SK-N-SH (cell line): ENCODE data around the gene WRAP73. TPM values are rescaled to one million over a fixed set of nuclear protein-coding genes. Genes with fewer than 3 reads are reported as not detected.

Experiments used
- CTCF ChIA-PET: fragments of 300-600, 350-600 bp; formaldehyde crosslinking; extraction: SDS; loops from one replicate; lab custom pipeline; 2021; lab: Yijun Ruan, JAX
- POLR2A ChIA-PET: fragments of 350-600 bp; sonication (Branson Sonifier 250); formaldehyde crosslinking; extraction: SDS; loops from one replicate; lab custom pipeline; 2020; ENCODE audit warnings: antibody characterized with exemption, inconsistent platforms; lab: Yijun Ruan, JAX
- DNase-seq: peaks from one replicate; pipeline ENCODE4 v3.0.0; 2012
- H2AFZ ChIP-seq: fragments of 200-600 bp; sonication (generic); 2 replicates; pipeline ENCODE4 v1.8.1; 2016; ENCODE audit warnings: antibody characterized with exemption, mild to moderate bottlenecking, low read depth
- H3F3A ChIP-seq: fragments of 200-600 bp; sonication (generic); replicated peaks from 2 replicates; pipeline ENCODE3; 2016; ENCODE audit warnings: antibody characterized with exemption, mild to moderate bottlenecking; ENCODE audit not compliant: insufficient read depth
- H3K27ac ChIP-seq, 2 experiments: fragments of 200-500 bp in 1 of 2; fragments of 200-600 bp in 1 of 2; sonication (Bioruptor generic) in 1 of 2; sonication (generic), shearing (Covaris generic) in 1 of 2; 2 replicates each; pipeline versions ENCODE4 v1.5.1 to v1.6.1; 2014 to 2016; ENCODE audit warnings: low read depth in 2 of 2, inconsistent platforms in 1 of 2, low read length in 1 of 2, mild to moderate bottlenecking in 1 of 2, mixed read lengths in 1 of 2
- H3K27me3 ChIP-seq: fragments of 200-600 bp; sonication (generic), shearing (Covaris generic); 2 replicates; pipeline ENCODE4 v1.6.1; 2016; ENCODE audit warnings: mixed run types; ENCODE audit not compliant: insufficient read depth
- H3K36me3 ChIP-seq, 2 experiments: fragments of 200-500 bp in 1 of 2; fragments of 200-600 bp in 1 of 2; sonication (Bioruptor generic) in 1 of 2; sonication (generic) in 1 of 2; replicated peaks in 1 of 2; 2 replicates each; pipeline versions ENCODE3 to v1.5.1; 2014 to 2016; ENCODE audit warnings: low read length in 1 of 2, mild to moderate bottlenecking in 1 of 2; ENCODE audit not compliant: insufficient read depth in 2 of 2, control insufficient read depth in 1 of 2
- H3K4me1 ChIP-seq, 2 experiments: fragments of 200-500 bp in 1 of 2; fragments of 200-600 bp in 1 of 2; sonication (Bioruptor generic) in 1 of 2; sonication (generic), shearing (Covaris generic) in 1 of 2; 2 replicates each; pipeline versions ENCODE4 v1.5.1 to v1.6.1; 2014 to 2016; ENCODE audit warnings: low read depth in 1 of 2, low read length in 1 of 2, mixed run types in 1 of 2; ENCODE audit not compliant: insufficient read depth in 2 of 2, control insufficient read depth in 1 of 2
- H3K4me2 ChIP-seq: fragments of 200-600 bp; sonication (generic), shearing (Covaris generic); 2 replicates; pipeline ENCODE4 v1.6.1; 2017; ENCODE audit warnings: mixed run types
- H3K4me3 ChIP-seq, 2 experiments: fragments of 200-500 bp in 1 of 2; fragments of 200-600 bp in 1 of 2; sonication (Bioruptor generic) in 1 of 2; sonication (generic), shearing (Covaris generic) in 1 of 2; 2 replicates each; pipeline versions ENCODE4 v1.5.1 to v1.8.1; 2014 to 2016; ENCODE audit warnings: low read depth in 2 of 2, inconsistent platforms in 1 of 2, low read length in 1 of 2, mild to moderate bottlenecking in 1 of 2, mixed read lengths in 1 of 2, moderate library complexity in 1 of 2
- H3K79me2 ChIP-seq: fragments of 200-600 bp; sonication (generic); 2 replicates; pipeline ENCODE4 v1.8.1; 2017; ENCODE audit warnings: mild to moderate bottlenecking; ENCODE audit not compliant: insufficient read depth
- H3K9ac ChIP-seq: fragments of 200-600 bp; sonication (generic); 2 replicates; pipeline ENCODE4 v1.6.1; 2017; ENCODE audit warnings: mixed run types
- H3K9me2 ChIP-seq: fragments of 200-600 bp; sonication (generic); 2 replicates; pipeline ENCODE4 v1.6.1; 2017; ENCODE audit warnings: mixed run types
- H3K9me3 ChIP-seq: fragments of 200-600 bp; sonication (generic); 2 replicates; pipeline ENCODE4 v1.6.1; 2017; ENCODE audit warnings: mixed run types, mild to moderate bottlenecking, moderate library complexity
- H4K20me1 ChIP-seq: fragments of 200-600 bp; sonication (generic); 2 replicates; pipeline ENCODE4 v1.6.1; 2017; ENCODE audit warnings: mild to moderate bottlenecking, mixed run types; ENCODE audit not compliant: insufficient read depth
- CHD2 ChIP-seq: fragments of 150-350 bp; IDR thresholded peaks from 2 replicates; pipeline ENCODE4 v1.6.1; 2018; ENCODE audit warnings: low read length; ENCODE audit not compliant: partially characterized antibody
- CTCF ChIP-seq: fragments of 200-600 bp; sonication (generic); IDR thresholded peaks from 2 replicates; pipeline ENCODE4 v1.6.1; 2017; ENCODE audit warnings: antibody characterized with exemption, mild to moderate bottlenecking, moderate library complexity
- ELF1 ChIP-seq: IDR thresholded peaks from 2 replicates; pipeline ENCODE4 v1.4.0; 2012
- EZH2phosphoT487 ChIP-seq: fragments of 200-600 bp; sonication (generic); IDR thresholded peaks from 2 replicates; pipeline ENCODE4 v1.6.1; 2017; ENCODE audit warnings: low read depth, mixed run types, mild to moderate bottlenecking, antibody characterized with exemption, moderate library complexity, borderline replicate concordance
- GATA2 ChIP-seq: sonication (generic); formaldehyde crosslinking; IDR thresholded peaks from 2 replicates; pipeline ENCODE4 v1.5.0; 2020; ENCODE audit warnings: mild to moderate bottlenecking, missing genetic modification reagents
- IRF3 ChIP-seq: fragments of 150-350 bp; IDR thresholded peaks from 2 replicates; pipeline ENCODE4 v1.6.1; 2016; ENCODE audit warnings: mild to moderate bottlenecking, low read depth, low read length
- JUND ChIP-seq: IDR thresholded peaks from 2 replicates; pipeline ENCODE4 v1.4.0; 2012
- MAX ChIP-seq: IDR thresholded peaks from 2 replicates; pipeline ENCODE4 v1.4.0; 2012; ENCODE audit warnings: low read depth
- MEF2A ChIP-seq: IDR thresholded peaks from 2 replicates; pipeline ENCODE4 v1.4.0; 2012; ENCODE audit warnings: low read depth, borderline replicate concordance
- NFIC ChIP-seq: IDR thresholded peaks from 2 replicates; pipeline ENCODE4 v1.4.0; 2012; ENCODE audit warnings: borderline replicate concordance
- NRF1 ChIP-seq: IDR thresholded peaks from 2 replicates; pipeline ENCODE4 v1.6.1; 2012; ENCODE audit warnings: low read depth, mild to moderate bottlenecking, low read length
- PBX3 ChIP-seq: IDR thresholded peaks from 2 replicates; pipeline ENCODE4; 2012
- RAD21 ChIP-seq: IDR thresholded peaks from 2 replicates; pipeline ENCODE4 v1.6.1; 2012; ENCODE audit warnings: mild to moderate bottlenecking, low read length
- RCOR1 ChIP-seq: fragments of 150-350 bp; IDR thresholded peaks from 2 replicates; pipeline ENCODE4 v1.6.1; 2017; ENCODE audit warnings: antibody characterized with exemption, low read length
- RFX5 ChIP-seq: IDR thresholded peaks from 2 replicates; pipeline ENCODE4 v1.6.1; 2012; ENCODE audit warnings: mild to moderate bottlenecking, improper control_type of control experiment, low read length
- SIN3A ChIP-seq: IDR thresholded peaks from 2 replicates; pipeline ENCODE4 v1.6.1; 2012; ENCODE audit warnings: low read depth, mild to moderate bottlenecking, low read length, moderate library complexity, borderline replicate concordance
- SMC3 ChIP-seq: IDR thresholded peaks from 2 replicates; pipeline ENCODE4 v1.6.1; 2012; ENCODE audit warnings: low read depth, low read length, improper control_type of control experiment
- TAF1 ChIP-seq: IDR thresholded peaks from 2 replicates; pipeline ENCODE4 v1.6.1; 2012; ENCODE audit warnings: low read depth, mild to moderate bottlenecking, low read length, moderate library complexity, borderline replicate concordance
- TEAD4 ChIP-seq: IDR thresholded peaks from 2 replicates; pipeline ENCODE4 v1.4.0; 2012; ENCODE audit warnings: mild to moderate bottlenecking, borderline replicate concordance; ENCODE audit not compliant: insufficient read depth
- ZBTB33 ChIP-seq: IDR thresholded peaks from 2 replicates; pipeline ENCODE4 v1.4.0; 2012; ENCODE audit warnings: low read depth, borderline replicate concordance
- WGBS: methylation state at CpG from one replicate; pipeline ENCODE4 v1.1.6; 2017; ENCODE audit warnings: low lambda C conversion rate; 5-methylcytosine and 5-hydroxymethylcytosine counted together
- polyA plus RNA-seq, 3 experiments: library from polyadenylated mRNA; depleted of rRNA; stranded (reverse); fragments of >200 nt; gene quantifications; 2 replicates each; pipeline ENCODE4 v1.2.3, GENCODE V29; 2012

The WRAP73 gene
- polyA plus RNA-seq, 1 of the 3 experiments (the other 2 are of a cell fraction): 61.9 TPM

- no peak for TF ChIP-seq ZBTB33
- no peak for TF ChIP-seq EZH2phosphoT487
- TF ChIP-seq JUND: no peak
Measured at GRCh38 chr1:3609769-3610526, 40.0 kb downstream of the WRAP73 start (continued).

- DNase-seq: no peak
- CTCF ChIA-PET: interaction anchor here (0.7 to 4.0 kb wide), 8 partner anchors 10 to 156 kb away, joined by 3 to 21 read pairs (median 14); no protein-coding TSS in a partner anchor
- no peak overlapping the region for H3K4me2 ChIP-seq
- H4K20me1 ChIP-seq: no peaks in the 10 kb centered on the region
- 91% methylated on average over 10 of the region's 22 CpGs for WGBS
- H3K36me3 ChIP-seq: no peaks in the 10 kb centered on the region
- H3K27me3 ChIP-seq: no peaks in the 10 kb centered on the region
- no peaks in the 10 kb centered on the region for H3F3A ChIP-seq
- no peak overlapping the region for H2AFZ ChIP-seq
- no peak overlapping the region; a peak in 1 of 4 replicates for H3K27ac ChIP-seq
- TF ChIP-seq GATA2 (CRISPR knock-in tag) (no peak), IRF3 (no peak), NFIC (no peak), SIN3A (no peak), SMC3 (no peak), CTCF (no peak), CHD2 (no peak), MEF2A (no peak), TAF1 (no peak), RCOR1 (no peak), EZH2phosphoT487 (no peak), MAX (no peak), PBX3 (no peak), ELF1 (no peak), JUND (no peak), RFX5 (no peak), ZBTB33 (no peak), RAD21 (no peak), NRF1 (no peak), TEAD4 (no peak)
- no peak overlapping the region for H3K9ac ChIP-seq
- H3K4me1 ChIP-seq: peaks cover 0 to 38% of the 10 kb centered on the region in 2 experiments; a peak in 2 of 4 replicates
- no peaks in the 10 kb centered on the region for H3K9me3 ChIP-seq
- no peaks in the 10 kb centered on the region for H3K9me2 ChIP-seq
- POLR2A ChIA-PET: no interaction called here
- H3K4me3 ChIP-seq: no peak overlapping the region
- no peaks in the 10 kb centered on the region for H3K79me2 ChIP-seq
Measured at GRCh38 chr1:3609016-3609768, 40.7 kb downstream of the WRAP73 start.
